ENCODE data around the gene EXOC4.

The EXOC4 gene

GRCh38 chr7:133945497-133945896, 692.6 kb downstream of the EXOC4 start:
- POLR2A ChIA-PET, result no interaction called here
- Histone ChIP-seq H3K4me3 (ENCODE audit: low read depth, low read length) (no peak overlapping the region), H3K36me3 (ENCODE audit: control insufficient read depth in 2 of 2, insufficient read depth in 1 of 2, low read length in 2 of 2) (no peaks in the 10 kb centered on the region), H3K4me1 (ENCODE audit: control insufficient read depth, insufficient read depth, low read length) (peaks cover 17% of the 10 kb centered on the region), H3K27ac (ENCODE audit: extremely low read depth, low read depth, low read length) (no peak overlapping the region), H3K9me3 (ENCODE audit: control insufficient read depth, insufficient read depth, low read depth, low read length) (no peaks in the 10 kb centered on the region)
- no peak for TF ChIP-seq ZNF26 (tag by site-specific recombination; IDR thresholded peaks at IDR 0.05)
- TF ChIP-seq ZNF221 (tag by site-specific recombination; IDR thresholded peaks at IDR 0.05; ENCODE audit: borderline replicate concordance), result no peak
- no peak for TF ChIP-seq SP2 (tag by site-specific recombination; IDR thresholded peaks at IDR 0.05)
- TF ChIP-seq ZBTB6 (tag by site-specific recombination; IDR thresholded peaks at IDR 0.05), result no peak
- TF ChIP-seq CTCF (tag by site-specific recombination; IDR thresholded peaks at IDR 0.05), result no peak
- TF ChIP-seq ZNF521 (tag by site-specific recombination; IDR thresholded peaks at IDR 0.05), result no peak
- no peak for TF ChIP-seq ELK4 (IDR thresholded peaks at IDR 0.05; ENCODE audit: borderline replicate concordance, low read depth, low read length)
- no peak for TF ChIP-seq GFI1B (tag by site-specific recombination; IDR thresholded peaks at IDR 0.05)
- no peak for TF ChIP-seq ZSCAN30 (tag by site-specific recombination; IDR thresholded peaks at IDR 0.05)
- no peak for TF ChIP-seq ZNF670 (tag by site-specific recombination; IDR thresholded peaks at IDR 0.05; ENCODE audit: low read depth)
- no peak for TF ChIP-seq ZNF19 (tag by site-specific recombination; IDR thresholded peaks at IDR 0.05; ENCODE audit: low read depth)
- TF ChIP-seq ZNF341 (tag by site-specific recombination; IDR thresholded peaks at IDR 0.05; ENCODE audit: low read depth), result no peak
- no peak for TF ChIP-seq ZNF776 (tag by site-specific recombination; IDR thresholded peaks at IDR 0.05; ENCODE audit: borderline replicate concordance)
- no peak for TF ChIP-seq ZNF18 (tag by site-specific recombination; IDR thresholded peaks at IDR 0.05)
- no peak for TF ChIP-seq ZNF747 (tag by site-specific recombination; IDR thresholded peaks at IDR 0.05)
- no peak for TF ChIP-seq ZNF624 (tag by site-specific recombination; IDR thresholded peaks at IDR 0.05)
- no peak for TF ChIP-seq ZBTB8A (tag by site-specific recombination; IDR thresholded peaks at IDR 0.05)
- CTCF ChIA-PET, result no interaction called here

GRCh38 chr7:133947458-133948254, 694.8 kb downstream of the EXOC4 start:
- Histone ChIP-seq H3K9me3 (ENCODE audit: control insufficient read depth, insufficient read depth, low read depth, low read length) (no peaks in the 10 kb centered on the region), H3K4me3 (ENCODE audit: low read depth, low read length) (no peak overlapping the region), H3K36me3 (ENCODE audit: control insufficient read depth in 2 of 2, insufficient read depth in 1 of 2, low read length in 2 of 2) (no peaks in the 10 kb centered on the region), H3K4me1 (ENCODE audit: control insufficient read depth, insufficient read depth, low read length) (peaks cover 17% of the 10 kb centered on the region), H3K27ac (ENCODE audit: extremely low read depth, low read depth, low read length) (peak overlapping the region; percentile 53; the same call in 1 of the 2 replicates)
- ChIA-PET CTCF (no interaction called here), POLR2A (no interaction called here)
- TF ChIP-seq HOXA7 (CRISPR knock-in tag; IDR thresholded peaks at IDR 0.05; ENCODE audit: borderline replicate concordance) (no peak), PRDM10 (tag by site-specific recombination; IDR thresholded peaks at IDR 0.05) (no peak), ZNF354C (tag by site-specific recombination; IDR thresholded peaks at IDR 0.05; ENCODE audit: borderline replicate concordance, low read depth) (no peak), ZXDB (tag by site-specific recombination; IDR thresholded peaks at IDR 0.05) (no peak), ATF2 (tag by site-specific recombination; IDR thresholded peaks at IDR 0.05; ENCODE audit: low read depth) (no peak)
